Skin epidermis (tissue), 12 donors: Measurements from ENCODE around the gene UGP2.

Source experiments
- H3K27ac ChIP-seq, 21 experiments: fragments of 200-600 bp; sonication (generic) in 11 of 21; one replicate each; pipeline ENCODE4 v1.5.0; 2020; ENCODE audit warnings: mild to moderate bottlenecking in 3 of 21, inconsistent platforms in 2 of 21, moderate library complexity in 2 of 21
- H3K4me3 ChIP-seq, 7 experiments: fragments of 200-600 bp; sonication (generic) in 2 of 7; one replicate each; pipeline ENCODE4 v1.5.0; 2020; ENCODE audit warnings: inconsistent platforms in 2 of 7, mild to moderate bottlenecking in 2 of 7, moderate library complexity in 1 of 7

UGP2 gene

GRCh38 chr2:63858291-63858690 lies 16.6 kb downstream of the UGP2 start:
- no peak overlapping the region for H3K27ac ChIP-seq

GRCh38 chr2:63861220-63861822 lies 19.6 kb downstream of the UGP2 start:
- no peak overlapping the region for H3K4me3 ChIP-seq
- peak overlapping the region in 1 of 21 experiments; percentile 29 for H3K27ac ChIP-seq

More at GRCh38 chr2:63858291-63858690, 16.6 kb downstream of the UGP2 start:
- H3K4me3 ChIP-seq: no peak overlapping the region

GRCh38 chr2:63862806-63863205 lies 21.1 kb downstream of the UGP2 start:
- H3K4me3 ChIP-seq: no peak overlapping the region
- no peak overlapping the region for H3K27ac ChIP-seq

GRCh38 chr2:63863707-63864106 lies 22.0 kb downstream of the UGP2 start:
- Histone ChIP-seq H3K27ac (no peak overlapping the region), H3K4me3 (no peak overlapping the region)

- Histone ChIP-seq H3K4me3 (no peak overlapping the region), H3K27ac (peak overlapping the region in 1 of 21 experiments; percentile 48)
Measured at GRCh38 chr2:63865159-63865799, 23.6 kb downstream of the UGP2 start.

GRCh38 chr2:63866009-63866709 lies 24.5 kb downstream of the UGP2 start:
- Histone ChIP-seq H3K4me3 (no peak overlapping the region), H3K27ac (peak overlapping the region in 1 of 21 experiments; percentile 48)

GRCh38 chr2:63870679-63871078 lies 29.0 kb downstream of the UGP2 start:
- Histone ChIP-seq H3K4me3 (no peak overlapping the region), H3K27ac (no peak overlapping the region)

GRCh38 chr2:63871864-63872263 lies 30.2 kb downstream of the UGP2 start:
- Histone ChIP-seq H3K27ac (peak overlapping the region in 4 of 21 experiments; percentile 10 to 16 (median 12)), H3K4me3 (no peak overlapping the region)

- Histone ChIP-seq H3K4me3 (no peak overlapping the region), H3K27ac (peak overlapping the region in 1 of 21 experiments; percentile 43)
Measured at GRCh38 chr2:63872571-63873328, 31.1 kb downstream of the UGP2 start.

- peak overlapping the region in 1 of 21 experiments; percentile 49 for H3K27ac ChIP-seq
- no peak overlapping the region for H3K4me3 ChIP-seq
Measured at GRCh38 chr2:63874204-63875130, 32.8 kb downstream of the UGP2 start.

GRCh38 chr2:63875131-63875527 lies 33.4 kb downstream of the UGP2 start:
- peak overlapping the region in 4 of 21 experiments; percentile 47 to 59 (median 52) for H3K27ac ChIP-seq

GRCh38 chr2:63875559-63876245 lies 34.0 kb downstream of the UGP2 start:
- H3K27ac ChIP-seq: peak overlapping the region in 11 of 21 experiments; percentile 10 to 59 (median 37)
- no peak overlapping the region for H3K4me3 ChIP-seq

More at GRCh38 chr2:63875131-63875527, 33.4 kb downstream of the UGP2 start:
- H3K4me3 ChIP-seq: no peak overlapping the region

- Histone ChIP-seq H3K27ac (peak overlapping the region in 7 of 21 experiments; percentile 12 to 59 (median 47)), H3K4me3 (no peak overlapping the region)
Measured at GRCh38 chr2:63876311-63876710, 34.6 kb downstream of the UGP2 start.

GRCh38 chr2:63878486-63878885 lies 36.8 kb downstream of the UGP2 start:
- peak overlapping the region in 1 of 21 experiments; percentile 11 for H3K27ac ChIP-seq
- H3K4me3 ChIP-seq: no peak overlapping the region

GRCh38 chr2:63879876-63880433 lies 38.3 kb downstream of the UGP2 start:
- Histone ChIP-seq H3K4me3 (no peak overlapping the region), H3K27ac (no peak overlapping the region)

GRCh38 chr2:63880625-63881024 lies 38.9 kb downstream of the UGP2 start:
- H3K27ac ChIP-seq: peak overlapping the region in 1 of 21 experiments; percentile 24
- H3K4me3 ChIP-seq: no peak overlapping the region

- Histone ChIP-seq H3K27ac (no peak overlapping the region), H3K4me3 (no peak overlapping the region)
Measured at GRCh38 chr2:63881205-63881604, 39.5 kb downstream of the UGP2 start.
